Testis (tissue), 2 donors: ENCODE data around the gene PYGO1.

Source experiments
- POLR2A ChIP-seq: fragments of 450-650 bp; IDR thresholded peaks from one replicate; pipeline ENCODE4 v1.6.1; 2017; ENCODE audit warnings: antibody characterized with exemption, mild to moderate bottlenecking, moderate library complexity
- TF ChIP-seq, protein P1 (sequence below), 3 experiments: fragments of 450-650 bp in 2 of 3; fragments of 200-600 bp in 1 of 3; sonication (generic) in 1 of 3; IDR thresholded peaks; one replicate each; pipeline ENCODE4 v1.5.1; 2016 to 2019; ENCODE audit warnings: antibody characterized with exemption in 3 of 3, mild to moderate bottlenecking in 2 of 3, moderate library complexity in 1 of 3

DNA sequence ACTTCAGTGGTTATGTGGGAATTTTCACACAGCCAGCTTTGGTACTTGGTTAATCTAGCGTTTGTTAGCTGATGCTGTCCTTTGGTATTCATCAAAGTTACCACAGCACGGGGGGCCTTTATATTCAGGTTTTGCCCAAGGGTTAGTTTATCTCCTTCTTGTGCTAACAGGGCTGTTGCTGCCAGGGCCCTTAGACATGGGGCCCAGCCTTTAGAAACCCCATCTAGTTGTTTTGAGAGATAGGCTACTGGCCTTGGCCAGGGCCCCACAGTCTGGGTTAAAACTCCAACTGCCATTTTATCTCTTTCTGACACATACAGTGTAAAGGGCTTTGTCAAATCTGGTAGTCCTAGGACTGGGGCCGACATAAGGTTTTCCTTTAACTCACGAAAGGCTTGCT lies 72.7 kb downstream of the PYGO1 start:
- TF ChIP-seq, protein P1, sequence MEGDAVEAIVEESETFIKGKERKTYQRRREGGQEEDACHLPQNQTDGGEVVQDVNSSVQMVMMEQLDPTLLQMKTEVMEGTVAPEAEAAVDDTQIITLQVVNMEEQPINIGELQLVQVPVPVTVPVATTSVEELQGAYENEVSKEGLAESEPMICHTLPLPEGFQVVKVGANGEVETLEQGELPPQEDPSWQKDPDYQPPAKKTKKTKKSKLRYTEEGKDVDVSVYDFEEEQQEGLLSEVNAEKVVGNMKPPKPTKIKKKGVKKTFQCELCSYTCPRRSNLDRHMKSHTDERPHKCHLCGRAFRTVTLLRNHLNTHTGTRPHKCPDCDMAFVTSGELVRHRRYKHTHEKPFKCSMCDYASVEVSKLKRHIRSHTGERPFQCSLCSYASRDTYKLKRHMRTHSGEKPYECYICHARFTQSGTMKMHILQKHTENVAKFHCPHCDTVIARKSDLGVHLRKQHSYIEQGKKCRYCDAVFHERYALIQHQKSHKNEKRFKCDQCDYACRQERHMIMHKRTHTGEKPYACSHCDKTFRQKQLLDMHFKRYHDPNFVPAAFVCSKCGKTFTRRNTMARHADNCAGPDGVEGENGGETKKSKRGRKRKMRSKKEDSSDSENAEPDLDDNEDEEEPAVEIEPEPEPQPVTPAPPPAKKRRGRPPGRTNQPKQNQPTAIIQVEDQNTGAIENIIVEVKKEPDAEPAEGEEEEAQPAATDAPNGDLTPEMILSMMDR (IDR thresholded peaks at IDR 0.05) = no peak
- TF ChIP-seq POLR2A = no peak
